Cardiac atrium fibroblast (primary cell): Measurements from ENCODE around the gene RNF152. TPM values are rescaled to one million over a fixed set of nuclear protein-coding genes. Genes with fewer than 3 reads are reported as not detected.

Experiments
- total RNA-seq: library from RNA; depleted of rRNA; stranded (reverse); fragments of >200 nt; gene quantifications from 2 replicates; pipeline ENCODE4 v1.2.3, GENCODE V29; 2015

The RNF152 gene, protein sequence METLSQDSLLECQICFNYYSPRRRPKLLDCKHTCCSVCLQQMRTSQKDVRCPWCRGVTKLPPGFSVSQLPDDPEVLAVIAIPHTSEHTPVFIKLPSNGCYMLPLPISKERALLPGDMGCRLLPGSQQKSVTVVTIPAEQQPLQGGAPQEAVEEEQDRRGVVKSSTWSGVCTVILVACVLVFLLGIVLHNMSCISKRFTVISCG
- total RNA-seq, result 3.6 and 4.4 TPM in 2 replicates

DNA sequence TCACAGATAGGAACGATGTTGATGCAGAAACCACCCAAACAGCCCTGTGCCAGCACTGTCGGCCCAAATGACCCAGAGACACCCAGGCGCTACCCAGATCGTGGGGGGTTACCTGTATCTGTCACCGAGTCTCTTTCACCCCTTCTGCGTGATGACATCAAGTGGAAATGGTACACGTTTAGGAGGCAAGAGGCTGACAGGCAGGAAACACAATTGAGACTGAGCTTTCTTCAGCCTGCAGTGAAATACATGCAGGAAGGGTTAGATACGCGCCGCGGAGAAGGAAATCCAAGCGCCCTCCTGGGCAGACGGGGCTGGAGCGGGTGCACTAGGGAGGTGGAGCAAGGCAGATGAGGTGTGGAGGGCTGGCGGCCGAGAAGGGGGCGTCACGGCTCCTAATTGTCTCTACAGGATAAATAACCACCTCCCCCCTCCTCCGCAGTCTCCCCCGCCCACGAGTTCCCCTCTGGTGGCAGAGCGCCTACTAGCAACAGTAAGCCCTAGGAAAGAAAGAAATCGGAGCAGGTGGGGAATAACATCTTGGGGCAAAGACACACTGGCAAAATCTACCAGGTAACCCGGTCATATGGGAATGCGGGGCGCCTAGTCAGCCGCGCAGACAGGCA lies at the start of gene RNF152:
Gene RNF152 (minus strand): TSS at position 325 of the 626 bp plus-strand sequence. CDS start 76,544 bp downstream, outside the sequence.

